Measurements from ENCODE around the gene UNC93A. TPM values are rescaled to one million over a fixed set of nuclear protein-coding genes. Genes with fewer than 3 reads are reported as not detected.

The UNC93A gene
- total and polyA plus RNA-seq, 9 of the 15 experiments (the other 6 are each of a cell fraction or from before 2014, with no cell fraction given): not detected

- H3K36me3 ChIP-seq (ENCODE audit: control insufficient read depth, insufficient read depth, low read length): no peaks in the 10 kb centered on the region
- H3K9me1 ChIP-seq (ENCODE audit: control insufficient read depth, insufficient read depth, low read length): no peaks in the 10 kb centered on the region
- no peaks in the 10 kb centered on the region for H3K79me2 ChIP-seq (ENCODE audit: control insufficient read depth, insufficient read depth, low read length)
- no peak overlapping the region for H3K27ac ChIP-seq (ENCODE audit: extremely low read depth, low read depth, low read length)
- H2AFZ ChIP-seq (ENCODE audit: low read depth, low read length): no peak overlapping the region
- no TSS peak for BruUV-seq (replicated peaks)
- WGBS (ENCODE audit: insufficient coverage, low coverage, missing lambda C conversion rate): 3% methylated on average over 13 of the region's 13 CpGs
- H3K4me3 ChIP-seq: no peak overlapping the region
- DNase-seq (ENCODE audit: extremely low read depth in 1 of 4, low spot score in 3 of 4) (no peak), FAIRE-seq (no peak), ATAC-seq (no peak)
- in situ Hi-C loops (cut with MboI): no loop called here
- peaks cover 10 to 46% of the 10 kb centered on the region in 2 experiments; a peak in 4 of 5 replicates for H3K27me3 ChIP-seq (ENCODE audit: control insufficient read depth in 2 of 2, insufficient read depth in 2 of 2, low read length in 2 of 2)
- no peak overlapping the region for H3K4me2 ChIP-seq (ENCODE audit: insufficient read depth, low read length)
- H3K9ac ChIP-seq (ENCODE audit: insufficient read depth in 1 of 2, low read depth in 2 of 2, low read length in 2 of 2): no peak overlapping the region
- TF ChIP-seq CHD7 (IDR thresholded peaks at IDR 0.05; ENCODE audit: low read depth, low read length): no peak
- TF ChIP-seq BDP1 (IDR thresholded peaks at IDR 0.05; ENCODE audit: insufficient read depth, insufficient read length): no peak
- 0 out of 2 replicates have a peak, but pooled peaks have one; percentile 3 for TF ChIP-seq XRCC5 (IDR thresholded peaks at IDR 0.05; ENCODE audit: low read depth, low read length)
- ChIA-PET POLR2A (interaction anchor here (0.7 kb wide), 1 partner anchor 415 kb away, joined by 3 read pairs; no protein-coding TSS in a partner anchor), CTCF (ENCODE audit: low intra/inter-chr PET ratio) (no interaction called here)
- no peaks in the 10 kb centered on the region for H4K20me1 ChIP-seq (replicated peaks; ENCODE audit: control insufficient read depth, insufficient read depth, low read length)
- intact Hi-C loops (cut with micrococcal nuclease): no loop called here
- H3K9me3 ChIP-seq (replicated peaks; ENCODE audit: control insufficient read depth, insufficient read depth, low read depth, low read length): no peaks in the 10 kb centered on the region
- H3K4me1 ChIP-seq (replicated peaks in 1 of 2; ENCODE audit: control insufficient read depth in 2 of 2, insufficient read depth in 2 of 2, low read length in 2 of 2): peaks cover 0 to 9% of the 10 kb centered on the region in 2 experiments; a peak in 1 of 5 replicates
Measured at GRCh38 chr6:167351656-167352345, 60.7 kb downstream of the UNC93A start.
